H9 (cell line): ENCODE results near the gene SPSB4. TPM values are rescaled to one million over a fixed set of nuclear protein-coding genes. Genes with fewer than 3 reads are reported as not detected.

ENCODE experiments used
- DNase-seq: peaks from one replicate; pipeline ENCODE4 v3.0.0-alpha.2; 2017
- H2AFZ ChIP-seq: one replicate; pipeline ENCODE4 v1.6.1; 2013; ENCODE audit warnings: mild to moderate bottlenecking, low read length, control low read depth, moderate library complexity
- H2AK5ac ChIP-seq: 2 replicates; pipeline ENCODE4 v1.6.1; 2013; ENCODE audit warnings: low read length, control low read depth, mixed read lengths; ENCODE audit not compliant: insufficient read length
- H2BK120ac ChIP-seq: one replicate; pipeline ENCODE4 v1.6.1; 2013; ENCODE audit warnings: low read depth, mild to moderate bottlenecking, low read length, control low read depth, inconsistent platforms; ENCODE audit not compliant: poor library complexity, severe bottlenecking
- H2BK12ac ChIP-seq: 2 replicates; pipeline ENCODE4 v1.6.1; 2013; ENCODE audit warnings: low read length, control low read depth, mixed read lengths, low read depth; ENCODE audit not compliant: insufficient read length
- H2BK15ac ChIP-seq: 2 replicates; pipeline ENCODE4 v1.6.1; 2013; ENCODE audit warnings: low read depth, low read length, control low read depth
- H2BK20ac ChIP-seq: one replicate; pipeline ENCODE4 v1.6.1; 2013; ENCODE audit warnings: low read depth, mild to moderate bottlenecking, low read length, control low read depth, inconsistent platforms; ENCODE audit not compliant: poor library complexity, severe bottlenecking
- H2BK5ac ChIP-seq: 2 replicates; pipeline ENCODE4 v1.6.1; 2013; ENCODE audit warnings: low read length, control low read depth, mixed read lengths; ENCODE audit not compliant: insufficient read length
- H3K14ac ChIP-seq: 2 replicates; pipeline ENCODE4 v1.6.1; 2013; ENCODE audit warnings: low read length, control low read depth; ENCODE audit not compliant: insufficient read depth
- H3K18ac ChIP-seq: 2 replicates; pipeline ENCODE4 v1.6.1; 2013; ENCODE audit warnings: low read depth, mild to moderate bottlenecking, mixed read lengths, low read length, control low read depth; ENCODE audit not compliant: insufficient read length
- H3K23ac ChIP-seq: 2 replicates; pipeline ENCODE4 v1.6.1; 2013; ENCODE audit warnings: low read length, control low read depth, mixed read lengths, low read depth; ENCODE audit not compliant: insufficient read length
- H3K23me2 ChIP-seq: 2 replicates; pipeline ENCODE4 v1.6.1; 2013; ENCODE audit warnings: low read depth, mild to moderate bottlenecking, mixed read lengths, low read length, control low read depth; ENCODE audit not compliant: insufficient read length, poor library complexity, severe bottlenecking
- H3K27ac ChIP-seq: 2 replicates; pipeline ENCODE4 v1.5.1; 2013; ENCODE audit warnings: low read length, control low read depth, mixed read lengths, low read depth; ENCODE audit not compliant: insufficient read length
- H3K27me3 ChIP-seq: 2 replicates; pipeline ENCODE4 v1.6.1; 2013; ENCODE audit warnings: low read length, control low read depth, inconsistent platforms; ENCODE audit not compliant: insufficient read depth
- H3K4ac ChIP-seq: 2 replicates; pipeline ENCODE4 v1.6.1; 2013; ENCODE audit warnings: low read depth, mild to moderate bottlenecking, control low read depth, inconsistent platforms, low read length, moderate library complexity
- H3K4me1 ChIP-seq: 2 replicates; pipeline ENCODE4 v1.6.1; 2013; ENCODE audit warnings: low read length, control low read depth, inconsistent platforms; ENCODE audit not compliant: insufficient read depth
- H3K4me2 ChIP-seq: 2 replicates; pipeline ENCODE4 v1.6.1; 2013; ENCODE audit warnings: low read length, control low read depth, mixed read lengths; ENCODE audit not compliant: insufficient read length, insufficient read depth
- H3K56ac ChIP-seq: 2 replicates; pipeline ENCODE4 v1.6.1; 2013; ENCODE audit warnings: low read depth, mild to moderate bottlenecking, mixed read lengths, low read length, control low read depth; ENCODE audit not compliant: insufficient read length
- H3K79me1 ChIP-seq: 2 replicates; pipeline ENCODE4 v1.6.1; 2013; ENCODE audit warnings: low read depth, mild to moderate bottlenecking, moderate library complexity, low read length, control low read depth, inconsistent platforms; ENCODE audit not compliant: insufficient read depth, poor library complexity, severe bottlenecking
- H3K79me2 ChIP-seq: 2 replicates; pipeline ENCODE4 v1.6.1; 2013; ENCODE audit warnings: low read length, control low read depth, inconsistent platforms; ENCODE audit not compliant: insufficient read depth
- H3K9ac ChIP-seq: 2 replicates; pipeline ENCODE4 v1.6.1; 2013; ENCODE audit warnings: low read length, control low read depth, mixed read lengths; ENCODE audit not compliant: insufficient read length; ENCODE audit errors: extremely low read depth
- H3K9me3 ChIP-seq: one replicate; pipeline ENCODE4 v1.6.1; 2013; ENCODE audit warnings: low read depth, low read length, inconsistent platforms; ENCODE audit not compliant: control insufficient read depth
- H3T11ph ChIP-seq: one replicate; pipeline ENCODE4 v1.6.1; 2013; ENCODE audit warnings: mild to moderate bottlenecking, low read length, control low read depth, inconsistent platforms
- H4K20me1 ChIP-seq: one replicate; pipeline ENCODE4 v1.6.1; 2013; ENCODE audit not compliant: control insufficient read depth, insufficient read length, insufficient read depth
- H4K5ac ChIP-seq: 2 replicates; pipeline ENCODE4 v1.6.1; 2013; ENCODE audit warnings: low read depth, mild to moderate bottlenecking, mixed read lengths, low read length, control low read depth; ENCODE audit not compliant: insufficient read length
- H4K8ac ChIP-seq: replicated peaks from 2 replicates; pipeline ENCODE4 v1.6.1; 2013; ENCODE audit warnings: low read length, control low read depth, mixed read lengths, low read depth; ENCODE audit not compliant: insufficient read length
- H4K91ac ChIP-seq: 2 replicates; pipeline ENCODE4 v1.6.1; 2013; ENCODE audit warnings: low read depth, mild to moderate bottlenecking, moderate library complexity, mixed read lengths, low read length, control low read depth; ENCODE audit not compliant: insufficient read length
- H3K27ac Mint-ChIP-seq, 3 experiments: 2 replicates in 2 of 3; 3 replicates in 1 of 3; pipeline ENCODE4 v1.8.0; 2020 to 2021; ENCODE audit warnings: mixed read lengths in 3 of 3, mild to moderate bottlenecking in 1 of 3, moderate library complexity in 1 of 3
- H3K27me3 Mint-ChIP-seq: 2 replicates; pipeline ENCODE4 v1.8.0; 2021; ENCODE audit warnings: low read depth, mild to moderate bottlenecking, moderate library complexity, mixed read lengths
- H3K36me3 Mint-ChIP-seq, 3 experiments: 2 replicates in 2 of 3; 3 replicates in 1 of 3; pipeline ENCODE4 v1.8.0; 2020 to 2021; ENCODE audit warnings: low read depth in 3 of 3, mixed read lengths in 3 of 3; ENCODE audit not compliant: insufficient read depth in 1 of 3
- H3K4me1 Mint-ChIP-seq, 2 experiments: 2 replicates each; pipeline ENCODE4 v1.8.0; 2020; ENCODE audit warnings: mixed read lengths in 2 of 2
- H3K4me3 Mint-ChIP-seq, 2 experiments: 2 replicates in 1 of 2; 3 replicates in 1 of 2; pipeline ENCODE4 v1.8.0; 2020 to 2021; ENCODE audit warnings: mild to moderate bottlenecking in 2 of 2, mixed read lengths in 2 of 2, moderate library complexity in 1 of 2
- H3K9me3 Mint-ChIP-seq, 2 experiments: 2 replicates in 1 of 2; 3 replicates in 1 of 2; pipeline ENCODE4 v1.8.0; 2020; ENCODE audit warnings: mild to moderate bottlenecking in 2 of 2, mixed read lengths in 2 of 2, moderate library complexity in 1 of 2
- CTCF ChIP-seq: fragments of 200-600 bp; sonication (generic); conservative IDR thresholded peaks from 3 replicates; pipeline ENCODE4 v1.8.0; 2021; ENCODE audit warnings: antibody characterized with exemption, mild to moderate bottlenecking
- WGBS: extraction: QIAGEN DNeasy Blood & Tissue Kit; methylation state at CpG from one replicate; pipeline ENCODE4 v1.1.7; 2013; ENCODE audit warnings: missing lambda C conversion rate, low lambda C conversion rate, mixed read lengths; ENCODE audit not compliant: insufficient read length; ENCODE audit errors: extremely low coverage; 5-methylcytosine and 5-hydroxymethylcytosine counted together
- total RNA-seq: library from RNA; stranded (reverse); gene quantifications from 2 replicates; pipeline ENCODE4 v1.2.1, GENCODE V29; 2021

The SPSB4 gene
- total RNA-seq, 1 experiment from 2014 or later, result 6.2 TPM

DNA sequence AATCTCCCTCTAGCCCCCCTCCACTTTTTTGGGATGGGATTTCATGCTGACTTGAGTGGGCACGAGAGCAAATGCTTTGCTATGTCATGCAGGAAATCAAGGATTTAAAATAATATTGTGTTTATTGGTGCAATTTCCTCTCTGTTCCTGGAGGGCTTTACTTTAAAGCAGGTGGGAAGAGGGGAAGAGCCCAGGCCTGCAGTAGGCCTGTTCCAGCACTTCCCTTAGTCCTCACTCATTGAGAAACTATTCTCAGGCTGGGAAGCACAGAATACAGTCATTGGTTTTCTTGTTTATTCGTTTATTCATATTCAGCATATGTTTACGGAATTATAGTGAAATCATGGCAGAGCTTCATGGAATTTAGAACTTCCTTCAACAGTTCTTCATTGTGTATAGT lies 41.7 kb upstream of the SPSB4 start:
- no CpG with 5 or more reads among the region's 3 CpGs for WGBS
- Mint-ChIP-seq H3K27me3 (peaks cover 6% of the 10 kb centered on the region), H3K27ac (no peak overlapping the region), H3K9me3 (no peaks in the 10 kb centered on the region; a peak in 1 of 5 replicates), H3K4me1 (peaks cover 14 to 15% of the 10 kb centered on the region in 2 experiments), H3K36me3 (no peaks in the 10 kb centered on the region), H3K4me3 (no peak overlapping the region)
- H4K91ac ChIP-seq, result no peak overlapping the region
- H2AK5ac ChIP-seq, result no peak overlapping the region
- H3K18ac ChIP-seq, result no peak overlapping the region
- H3K4me2 ChIP-seq, result no peak overlapping the region
- TF ChIP-seq CTCF, result no peak
- no peaks in the 10 kb centered on the region for H3K23me2 ChIP-seq
- H2BK120ac ChIP-seq, result no peak overlapping the region
- no peak overlapping the region for H2BK5ac ChIP-seq
- peaks cover 2% of the 10 kb centered on the region; the same call in 1 of the 2 replicates for H3K4me1 ChIP-seq
- no peaks in the 10 kb centered on the region for H3K9me3 ChIP-seq
- H2BK20ac ChIP-seq, result no peak overlapping the region
- H2BK15ac ChIP-seq, result no peak overlapping the region
- H3K4ac ChIP-seq, result no peak overlapping the region
- no peaks in the 10 kb centered on the region for H3K27me3 ChIP-seq
- no peak overlapping the region for H3T11ph ChIP-seq
- no peak overlapping the region for H3K27ac ChIP-seq
- no peak overlapping the region for H3K9ac ChIP-seq
- H2BK12ac ChIP-seq, result no peak overlapping the region
- H3K14ac ChIP-seq, result no peak overlapping the region
- no peak for DNase-seq
- no peaks in the 10 kb centered on the region for H3K79me1 ChIP-seq
- no peak overlapping the region for H4K5ac ChIP-seq
- H3K56ac ChIP-seq, result no peak overlapping the region
- no peak overlapping the region for H4K8ac ChIP-seq
- H3K79me2 ChIP-seq, result no peaks in the 10 kb centered on the region
- H4K20me1 ChIP-seq, result no peaks in the 10 kb centered on the region
- no peak overlapping the region for H2AFZ ChIP-seq
- H3K23ac ChIP-seq, result no peak overlapping the region
